ENCODE measurements around the gene C21orf58. TPM values are rescaled to one million over a fixed set of nuclear protein-coding genes. Genes with fewer than 3 reads are reported as not detected.

C21orf58 gene
- total RNA-seq, 3 donors from 2014 or later, result 3.6 to 3.9 (median 3.7) TPM

- DNase-seq, result peak; percentile 77
- no peaks in the 10 kb centered on the region for H3K27me3 Mint-ChIP-seq (ENCODE audit: low read depth)
- H3K9me3 Mint-ChIP-seq, result no peaks in the 10 kb centered on the region
- H3K36me3 Mint-ChIP-seq (ENCODE audit: insufficient read depth), result peaks cover 14% of the 10 kb centered on the region
- ATAC-seq, result peak; percentile 90 to 94
- H3K4me3 Mint-ChIP-seq, result peak within 1 kb of the TSS; percentile 98
- peaks cover 53% of the 10 kb centered on the region for H3K4me1 Mint-ChIP-seq (ENCODE audit: low read depth)
Observed at GRCh38 chr21:46285761-46286647, 37.7 kb downstream of the C21orf58 start, which contains the start of gene YBEY. Gene YBEY, plus strand, starts transcription at chr21:46286342. Its CDS starts 572 bp downstream, at chr21:46286914.

DNA sequence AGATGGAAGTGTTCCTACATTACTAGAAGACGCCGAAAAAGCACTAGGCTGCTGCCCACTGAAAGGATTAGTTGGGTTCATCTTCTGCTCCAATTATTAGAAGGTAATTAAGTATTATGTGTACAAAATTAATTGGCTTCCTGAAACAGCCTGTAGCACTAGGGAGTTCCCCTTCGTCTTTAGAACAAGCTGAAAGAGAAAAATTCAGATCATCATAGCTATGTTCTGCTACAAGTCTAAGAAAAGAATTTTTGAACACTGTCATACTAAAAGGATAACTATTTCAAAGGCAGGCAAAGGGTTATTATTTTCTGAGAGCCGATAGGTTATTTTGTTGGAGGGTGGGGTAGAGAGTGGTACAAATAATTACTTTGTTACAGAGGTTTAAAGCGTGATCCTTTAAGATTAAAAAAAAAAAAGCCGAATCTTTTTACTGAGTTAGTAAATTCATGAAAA is 38.4 kb downstream of the C21orf58 start, which contains the start of gene MCM3AP:
Gene MCM3AP, minus strand, starts transcription at position 406 of the 456 bp plus-strand sequence. Its CDS starts 325 bp downstream, at position 81.
- no peak for DNase-seq
- no peak for ATAC-seq
- no peaks in the 10 kb centered on the region for H3K9me3 Mint-ChIP-seq
- peaks cover 16% of the 10 kb centered on the region for H3K36me3 Mint-ChIP-seq (ENCODE audit: insufficient read depth)
- H3K4me1 Mint-ChIP-seq (ENCODE audit: low read depth), result peaks cover 53% of the 10 kb centered on the region
- peak within 1 kb of the TSS; percentile 98 for H3K4me3 Mint-ChIP-seq
- no peaks in the 10 kb centered on the region for H3K27me3 Mint-ChIP-seq (ENCODE audit: low read depth)

- no peaks in the 10 kb centered on the region for H3K27me3 Mint-ChIP-seq (ENCODE audit: low read depth)
- no peaks in the 10 kb centered on the region for H3K9me3 Mint-ChIP-seq
- ATAC-seq, result no peak
- H3K4me1 Mint-ChIP-seq (ENCODE audit: low read depth), result peaks cover 51% of the 10 kb centered on the region
- H3K36me3 Mint-ChIP-seq (ENCODE audit: insufficient read depth), result peaks cover 20% of the 10 kb centered on the region
- DNase-seq, result no peak
- H3K4me3 Mint-ChIP-seq, result peak overlapping the region; percentile 98
Observed at GRCh38 chr21:46284733-46285132, 38.9 kb downstream of the C21orf58 start.

GRCh38 chr21:46284077-46284644 is 39.5 kb downstream of the C21orf58 start:
- Mint-ChIP-seq H3K36me3 (ENCODE audit: insufficient read depth) (peaks cover 24% of the 10 kb centered on the region), H3K4me3 (peak overlapping the region; percentile 69), H3K27me3 (ENCODE audit: low read depth) (no peaks in the 10 kb centered on the region), H3K9me3 (no peaks in the 10 kb centered on the region), H3K4me1 (ENCODE audit: low read depth) (peaks cover 49% of the 10 kb centered on the region)
- DNase-seq (no peak), ATAC-seq (no peak)

DNA sequence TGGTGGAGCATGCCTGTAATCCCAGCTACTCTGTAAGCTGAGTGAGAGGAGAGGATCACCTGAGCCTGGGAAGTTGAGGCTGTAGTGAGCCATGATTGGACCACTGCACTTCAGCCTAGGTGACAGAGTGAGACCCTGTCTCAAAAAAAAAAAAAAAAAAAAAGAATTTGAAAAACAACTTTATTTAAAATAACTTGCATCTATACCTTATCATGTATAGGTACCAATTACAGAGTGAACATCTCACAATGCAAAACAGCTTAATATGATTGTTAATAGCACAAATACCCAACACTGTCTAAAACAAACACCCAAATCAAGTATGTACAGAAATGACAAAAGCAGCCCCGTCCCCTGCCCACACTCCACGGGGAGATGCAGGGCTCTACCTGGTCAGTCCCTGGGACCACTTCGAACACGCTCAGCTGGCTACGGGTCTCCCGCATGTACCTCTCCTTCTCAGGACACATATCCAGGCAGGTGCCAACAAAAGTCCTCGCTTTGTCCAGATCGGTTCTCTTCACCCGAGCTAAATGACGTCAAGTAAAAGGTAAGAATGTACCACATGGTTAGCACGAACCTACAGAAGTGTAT is 48.8 kb downstream of the C21orf58 start:
- Mint-ChIP-seq H3K4me3 (no peak overlapping the region), H3K36me3 (ENCODE audit: insufficient read depth) (peaks cover 44% of the 10 kb centered on the region), H3K9me3 (no peaks in the 10 kb centered on the region), H3K4me1 (ENCODE audit: low read depth) (peaks cover 8% of the 10 kb centered on the region), H3K27me3 (ENCODE audit: low read depth) (no peaks in the 10 kb centered on the region)
- no peak for ATAC-seq
- DNase-seq, result no peak

- H3K9me3 Mint-ChIP-seq, result no peaks in the 10 kb centered on the region
- DNase-seq (no peak), ATAC-seq (no peak)
- peaks cover 8% of the 10 kb centered on the region for H3K4me1 Mint-ChIP-seq (ENCODE audit: low read depth)
- no peak overlapping the region for H3K4me3 Mint-ChIP-seq
- H3K36me3 Mint-ChIP-seq (ENCODE audit: insufficient read depth), result peaks cover 36% of the 10 kb centered on the region
- no peaks in the 10 kb centered on the region for H3K27me3 Mint-ChIP-seq (ENCODE audit: low read depth)
Observed at GRCh38 chr21:46273341-46273740, 50.3 kb downstream of the C21orf58 start.

- H3K9me3 Mint-ChIP-seq, result no peaks in the 10 kb centered on the region
- peaks cover 2% of the 10 kb centered on the region for H3K4me1 Mint-ChIP-seq (ENCODE audit: low read depth)
- no peak overlapping the region for H3K4me3 Mint-ChIP-seq
- ATAC-seq (no peak), DNase-seq (no peak)
- peaks cover 34% of the 10 kb centered on the region for H3K36me3 Mint-ChIP-seq (ENCODE audit: insufficient read depth)
- no peaks in the 10 kb centered on the region for H3K27me3 Mint-ChIP-seq (ENCODE audit: low read depth)
Observed at GRCh38 chr21:46269466-46269865, 54.2 kb downstream of the C21orf58 start.

- H3K4me1 Mint-ChIP-seq (ENCODE audit: low read depth), result peaks cover under 1% of the 10 kb centered on the region
Observed at GRCh38 chr21:46268371-46268770, 55.3 kb downstream of the C21orf58 start.

DNA sequence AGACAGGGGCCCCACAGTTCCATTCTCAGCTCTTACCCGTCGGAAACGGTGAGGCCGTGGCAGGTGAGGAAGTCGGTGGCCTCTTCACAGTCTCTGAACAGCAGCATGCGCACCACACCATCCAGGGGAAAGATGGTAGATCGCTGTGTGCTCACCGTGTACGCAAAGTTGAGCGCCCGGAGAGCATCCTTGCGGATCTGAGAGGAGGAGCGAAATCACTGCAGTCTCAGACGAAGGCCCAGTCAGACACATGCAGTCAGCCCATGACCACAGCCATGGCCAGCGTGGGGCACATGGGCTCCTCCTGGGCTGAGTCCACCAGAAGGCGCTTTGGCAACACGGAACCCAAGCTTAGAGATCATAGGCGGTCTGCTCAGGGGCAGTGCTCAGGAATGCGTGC is 56.7 kb downstream of the C21orf58 start:
- no peaks in the 10 kb centered on the region for H3K4me1 Mint-ChIP-seq (ENCODE audit: low read depth)
- H3K36me3 Mint-ChIP-seq (ENCODE audit: insufficient read depth), result peaks cover 22% of the 10 kb centered on the region
- DNase-seq, result no peak
- ATAC-seq, result no peak
- H3K9me3 Mint-ChIP-seq, result no peaks in the 10 kb centered on the region
- H3K4me3 Mint-ChIP-seq, result no peak overlapping the region
- no peaks in the 10 kb centered on the region for H3K27me3 Mint-ChIP-seq (ENCODE audit: low read depth)

More at GRCh38 chr21:46268371-46268770, 55.3 kb downstream of the C21orf58 start:
- no peaks in the 10 kb centered on the region for H3K9me3 Mint-ChIP-seq
- no peak for DNase-seq
- peaks cover 30% of the 10 kb centered on the region for H3K36me3 Mint-ChIP-seq (ENCODE audit: insufficient read depth)
- no peak for ATAC-seq
- H3K27me3 Mint-ChIP-seq (ENCODE audit: low read depth), result no peaks in the 10 kb centered on the region
- no peak overlapping the region for H3K4me3 Mint-ChIP-seq

DNA sequence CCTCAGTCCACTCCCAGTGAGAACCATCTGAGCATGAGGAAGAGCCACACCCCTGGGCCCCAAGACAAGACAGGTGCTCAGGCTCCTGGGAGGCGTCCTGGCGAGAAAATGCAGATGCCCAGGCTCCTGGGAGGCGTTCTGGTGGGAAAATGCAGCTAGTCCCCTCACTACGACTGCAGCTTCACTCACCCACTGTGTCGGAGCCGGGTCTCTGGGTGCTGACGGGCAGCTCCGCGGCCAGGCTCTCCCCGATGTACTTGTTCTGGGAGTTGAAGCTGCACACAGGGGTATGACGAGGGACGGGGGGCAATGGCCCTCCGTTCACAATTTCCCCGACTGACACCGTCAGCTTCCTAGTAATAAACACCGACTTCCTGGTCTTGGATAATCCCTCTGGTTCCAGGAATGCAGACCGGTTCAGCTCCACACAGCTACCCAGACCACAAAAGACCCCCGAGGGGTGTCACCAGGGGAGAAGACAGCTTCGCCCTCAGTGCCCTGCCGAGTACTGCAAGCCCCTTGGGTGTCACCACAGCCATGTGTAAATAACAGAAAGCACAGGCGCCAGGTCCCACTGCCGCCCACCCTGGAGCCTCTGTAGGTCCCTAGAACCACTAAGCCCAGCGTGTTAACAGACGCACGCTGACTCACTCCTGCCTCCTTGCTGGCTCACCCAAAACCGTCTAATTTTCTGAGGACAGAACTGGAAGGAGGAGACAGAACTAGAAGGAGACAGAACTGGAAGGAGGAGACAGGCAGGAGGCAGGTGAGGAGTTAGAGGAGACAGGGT is 57.7 kb downstream of the C21orf58 start:
- H3K4me1 Mint-ChIP-seq (ENCODE audit: low read depth), result no peaks in the 10 kb centered on the region
- no peak overlapping the region for H3K4me3 Mint-ChIP-seq
- H3K27me3 Mint-ChIP-seq (ENCODE audit: low read depth), result no peaks in the 10 kb centered on the region
- peaks cover 26% of the 10 kb centered on the region for H3K36me3 Mint-ChIP-seq (ENCODE audit: insufficient read depth)
- DNase-seq, result no peak
- no peaks in the 10 kb centered on the region for H3K9me3 Mint-ChIP-seq
- ATAC-seq, result no peak

- Mint-ChIP-seq H3K4me1 (ENCODE audit: low read depth) (no peaks in the 10 kb centered on the region), H3K27me3 (ENCODE audit: low read depth) (no peaks in the 10 kb centered on the region), H3K4me3 (no peak overlapping the region), H3K36me3 (ENCODE audit: insufficient read depth) (peaks cover 25% of the 10 kb centered on the region), H3K9me3 (no peaks in the 10 kb centered on the region)
- DNase-seq (no peak), ATAC-seq (no peak)
Observed at GRCh38 chr21:46264690-46265144, 59.0 kb downstream of the C21orf58 start.

GRCh38 chr21:46264046-46264689 is 59.5 kb downstream of the C21orf58 start:
- ATAC-seq (no peak), DNase-seq (no peak)
- no peak overlapping the region for H3K4me3 Mint-ChIP-seq
- peaks cover 25% of the 10 kb centered on the region for H3K36me3 Mint-ChIP-seq (ENCODE audit: insufficient read depth)
- H3K27me3 Mint-ChIP-seq (ENCODE audit: low read depth), result no peaks in the 10 kb centered on the region
- no peaks in the 10 kb centered on the region for H3K4me1 Mint-ChIP-seq (ENCODE audit: low read depth)
- H3K9me3 Mint-ChIP-seq, result no peaks in the 10 kb centered on the region

DNA sequence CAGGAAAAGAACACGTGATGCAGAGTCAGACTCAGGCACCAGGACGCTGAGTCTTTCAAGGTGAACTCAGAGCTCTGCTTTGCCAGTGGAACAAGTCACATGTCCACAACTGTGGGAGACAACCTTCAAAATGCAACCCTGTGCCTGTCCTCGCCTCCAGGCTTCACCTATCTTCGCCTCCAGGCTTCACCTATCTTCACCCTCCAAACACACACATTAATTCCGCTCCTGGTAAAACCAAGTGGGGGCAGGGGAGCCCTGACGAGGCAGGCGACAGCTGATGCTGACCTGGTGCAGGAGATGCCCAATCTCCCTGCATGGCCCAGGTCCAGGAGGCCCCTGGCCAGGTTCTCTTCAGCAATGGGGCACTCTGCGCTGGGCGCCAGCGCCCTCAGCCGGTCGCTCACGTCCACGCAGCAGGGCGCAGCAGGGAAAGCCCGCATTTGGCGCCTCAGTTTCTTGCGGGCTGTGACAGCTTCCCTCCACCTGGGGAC is 67.1 kb downstream of the C21orf58 start:
- Mint-ChIP-seq H3K4me1 (ENCODE audit: low read depth) (peaks cover 21% of the 10 kb centered on the region), H3K9me3 (no peaks in the 10 kb centered on the region), H3K27me3 (ENCODE audit: low read depth) (no peaks in the 10 kb centered on the region), H3K4me3 (no peak overlapping the region), H3K36me3 (ENCODE audit: insufficient read depth) (peaks cover 51% of the 10 kb centered on the region)
- no peak for ATAC-seq
- no peak for DNase-seq

Data from activated T-cell treated with anti-CD3 and anti-CD28 coated beads, Interleukin-2, amount 50 U/mL, for 4 hours (primary cell).